ENCODE results near the gene FIGN.
A peak's percentile ranks its signal among the peaks of the same experiment; 100 is the strongest.

Gene FIGN

GRCh38 chr2:163686289-163686688, 49.5 kb downstream of the FIGN start:
- DNase-seq = no peak
- in situ Hi-C loops (cut with HindIII; ENCODE audit: low pct_ligation_motif_present, low pct_unique_long_range_greater_than_20kb, low sequenced_read_pairs) = no loop called here

GRCh38 chr2:163682695-163683094, 53.1 kb downstream of the FIGN start:
- DNase-seq = peak; percentile 70
- in situ Hi-C loops (cut with HindIII; ENCODE audit: low pct_ligation_motif_present, low pct_unique_long_range_greater_than_20kb, low sequenced_read_pairs) = no loop called here

- no peak for DNase-seq
- in situ Hi-C loops (cut with HindIII; ENCODE audit: low pct_ligation_motif_present, low pct_unique_long_range_greater_than_20kb, low sequenced_read_pairs) = no loop called here
Measured at GRCh38 chr2:163681745-163682144, 54.1 kb downstream of the FIGN start.

GRCh38 chr2:163675388-163675787, 60.4 kb downstream of the FIGN start:
- in situ Hi-C loops (cut with HindIII; ENCODE audit: low pct_ligation_motif_present, low pct_unique_long_range_greater_than_20kb, low sequenced_read_pairs) = no loop called here
- DNase-seq = no peak

- in situ Hi-C loops (cut with HindIII; ENCODE audit: low pct_ligation_motif_present, low pct_unique_long_range_greater_than_20kb, low sequenced_read_pairs) = no loop called here
Measured at GRCh38 chr2:163673522-163673921, 62.3 kb downstream of the FIGN start.

GRCh38 chr2:163670929-163671328, 64.9 kb downstream of the FIGN start:
- in situ Hi-C loops (cut with HindIII; ENCODE audit: low pct_ligation_motif_present, low pct_unique_long_range_greater_than_20kb, low sequenced_read_pairs) = no loop called here
- no peak for DNase-seq

More at GRCh38 chr2:163673522-163673921, 62.3 kb downstream of the FIGN start:
- DNase-seq = no peak

- DNase-seq = no peak
- in situ Hi-C loops (cut with HindIII; ENCODE audit: low pct_ligation_motif_present, low pct_unique_long_range_greater_than_20kb, low sequenced_read_pairs) = no loop called here
Measured at GRCh38 chr2:163669506-163669905, 66.3 kb downstream of the FIGN start.

- in situ Hi-C loops (cut with HindIII; ENCODE audit: low pct_ligation_motif_present, low pct_unique_long_range_greater_than_20kb, low sequenced_read_pairs) = no loop called here
- DNase-seq = peak; percentile 87
Measured at GRCh38 chr2:163667064-163667887, 68.5 kb downstream of the FIGN start.

- in situ Hi-C loops (cut with HindIII; ENCODE audit: low pct_ligation_motif_present, low pct_unique_long_range_greater_than_20kb, low sequenced_read_pairs) = no loop called here
- peak; percentile 52 for DNase-seq
Measured at GRCh38 chr2:163665817-163666216, 70.0 kb downstream of the FIGN start.

- in situ Hi-C loops (cut with HindIII; ENCODE audit: low pct_ligation_motif_present, low pct_unique_long_range_greater_than_20kb, low sequenced_read_pairs) = no loop called here
- DNase-seq = peak; percentile 58
Measured at GRCh38 chr2:163665051-163665450, 70.8 kb downstream of the FIGN start.

- DNase-seq = peak; percentile 95
- in situ Hi-C loops (cut with HindIII; ENCODE audit: low pct_ligation_motif_present, low pct_unique_long_range_greater_than_20kb, low sequenced_read_pairs) = no loop called here
Measured at GRCh38 chr2:163664610-163665009, 71.2 kb downstream of the FIGN start.

GRCh38 chr2:163662141-163662780, 73.5 kb downstream of the FIGN start:
- DNase-seq = peak; percentile 57
- in situ Hi-C loops (cut with HindIII; ENCODE audit: low pct_ligation_motif_present, low pct_unique_long_range_greater_than_20kb, low sequenced_read_pairs) = no loop called here

- DNase-seq = no peak
- in situ Hi-C loops (cut with HindIII; ENCODE audit: low pct_ligation_motif_present, low pct_unique_long_range_greater_than_20kb, low sequenced_read_pairs) = no loop called here
Measured at GRCh38 chr2:163659224-163659623, 76.6 kb downstream of the FIGN start.

GRCh38 chr2:163658556-163658955, 77.3 kb downstream of the FIGN start:
- in situ Hi-C loops (cut with HindIII; ENCODE audit: low pct_ligation_motif_present, low pct_unique_long_range_greater_than_20kb, low sequenced_read_pairs) = no loop called here

GRCh38 chr2:163657281-163657656, 78.5 kb downstream of the FIGN start:
- no peak for DNase-seq
- in situ Hi-C loops (cut with HindIII; ENCODE audit: low pct_ligation_motif_present, low pct_unique_long_range_greater_than_20kb, low sequenced_read_pairs) = no loop called here

More at GRCh38 chr2:163658556-163658955, 77.3 kb downstream of the FIGN start:
- no peak for DNase-seq

- in situ Hi-C loops (cut with HindIII; ENCODE audit: low pct_ligation_motif_present, low pct_unique_long_range_greater_than_20kb, low sequenced_read_pairs) = no loop called here
Measured at GRCh38 chr2:163656622-163657280, 79.1 kb downstream of the FIGN start.

GRCh38 chr2:163655667-163656066, 80.1 kb downstream of the FIGN start:
- in situ Hi-C loops (cut with HindIII; ENCODE audit: low pct_ligation_motif_present, low pct_unique_long_range_greater_than_20kb, low sequenced_read_pairs) = no loop called here
- no peak for DNase-seq

More at GRCh38 chr2:163656622-163657280, 79.1 kb downstream of the FIGN start:
- DNase-seq = no peak

- DNase-seq = no peak
- in situ Hi-C loops (cut with HindIII; ENCODE audit: low pct_ligation_motif_present, low pct_unique_long_range_greater_than_20kb, low sequenced_read_pairs) = no loop called here
Measured at GRCh38 chr2:163652751-163653150, 83.1 kb downstream of the FIGN start.

GRCh38 chr2:163649080-163649479, 86.7 kb downstream of the FIGN start:
- no peak for DNase-seq
- in situ Hi-C loops (cut with HindIII; ENCODE audit: low pct_ligation_motif_present, low pct_unique_long_range_greater_than_20kb, low sequenced_read_pairs) = no loop called here

Measured in ACHN (cell line).